KMS-11 (cell line): Measurements from ENCODE around the gene METTL21A.

Source experiments
- H2AFZ ChIP-seq: fragments of 200-600 bp; sonication (generic); 2 replicates; pipeline ENCODE4 v1.6.1; 2016; ENCODE audit warnings: antibody characterized with exemption, mixed run types, low read depth
- H3K27ac ChIP-seq: fragments of 200-600 bp; sonication (generic); 2 replicates; pipeline ENCODE4 v1.6.1; 2016; ENCODE audit warnings: mild to moderate bottlenecking, mixed run types
- H3K27me3 ChIP-seq: fragments of 200-600 bp; sonication (generic); 2 replicates; pipeline ENCODE4 v1.6.1; 2017; ENCODE audit warnings: mild to moderate bottlenecking, low read depth, mixed run types, moderate library complexity; ENCODE audit not compliant: insufficient read depth
- H3K36me3 ChIP-seq: fragments of 200-600 bp; sonication (generic); 2 replicates; pipeline ENCODE4 v1.6.1; 2017; ENCODE audit warnings: mild to moderate bottlenecking, mixed run types; ENCODE audit not compliant: insufficient read depth
- H3K4me1 ChIP-seq: fragments of 200-600 bp; sonication (generic); 2 replicates; pipeline ENCODE4 v1.6.1; 2016; ENCODE audit warnings: mild to moderate bottlenecking, low read depth, mixed run types; ENCODE audit not compliant: poor library complexity, severe bottlenecking
- H3K4me2 ChIP-seq: fragments of 200-600 bp; sonication (generic); 2 replicates; pipeline ENCODE4 v1.7.0; 2016; ENCODE audit warnings: mild to moderate bottlenecking, mixed run types
- H3K4me3 ChIP-seq: fragments of 200-600 bp; sonication (generic); IDR thresholded peaks from 2 replicates; pipeline ENCODE4 v1.6.1; 2017; ENCODE audit warnings: low read depth, low read length, mixed read lengths; ENCODE audit not compliant: insufficient read depth
- H3K79me2 ChIP-seq: fragments of 200-600 bp; sonication (generic); 2 replicates; pipeline ENCODE4 v1.6.1; 2016; ENCODE audit warnings: low read depth, mixed run types; ENCODE audit not compliant: insufficient read depth
- H3K9ac ChIP-seq: fragments of 200-600 bp; sonication (generic); 2 replicates; pipeline ENCODE4 v1.6.1; 2016; ENCODE audit warnings: mild to moderate bottlenecking, mixed run types
- H4K20me1 ChIP-seq: fragments of 200-600 bp; sonication (generic); 2 replicates; pipeline ENCODE4 v1.6.1; 2016; ENCODE audit warnings: mild to moderate bottlenecking, mixed run types; ENCODE audit not compliant: insufficient read depth
- CTCF ChIP-seq: fragments of 200-600 bp; sonication (generic); conservative IDR thresholded peaks from 2 replicates; pipeline ENCODE4 v1.6.1; 2017; ENCODE audit warnings: low read depth, mild to moderate bottlenecking, antibody characterized with exemption, low read length, moderate library complexity, mixed read lengths

Gene METTL21A

DNA sequence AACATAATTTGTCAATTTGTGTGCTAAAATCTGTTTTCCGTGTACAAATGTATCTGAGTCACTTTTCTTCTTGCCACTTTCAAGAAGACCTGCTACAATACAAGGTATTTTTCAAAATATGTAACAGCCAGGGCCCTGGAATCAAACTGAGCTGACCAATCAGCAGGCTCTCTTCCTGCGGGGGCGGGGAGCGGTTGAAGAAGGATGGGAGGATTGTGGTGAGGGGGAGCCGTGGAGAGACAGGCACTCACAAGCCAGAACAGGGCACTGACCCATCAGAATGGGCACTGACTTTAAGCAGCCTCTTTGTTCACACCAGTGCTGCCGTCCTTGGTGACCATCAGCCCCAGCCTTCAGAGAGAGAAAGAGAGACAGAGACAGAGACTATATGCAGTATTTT, 45.7 kb upstream of the METTL21A start:
- Histone ChIP-seq H3K27ac (no peak overlapping the region), H2AFZ (no peak overlapping the region), H3K36me3 (no peaks in the 10 kb centered on the region), H4K20me1 (no peaks in the 10 kb centered on the region), H3K27me3 (no peaks in the 10 kb centered on the region), H3K4me1 (no peaks in the 10 kb centered on the region), H3K9ac (no peak overlapping the region), H3K4me2 (no peak overlapping the region), H3K4me3 (no peak overlapping the region), H3K79me2 (no peaks in the 10 kb centered on the region)
- no peak for TF ChIP-seq CTCF

DNA sequence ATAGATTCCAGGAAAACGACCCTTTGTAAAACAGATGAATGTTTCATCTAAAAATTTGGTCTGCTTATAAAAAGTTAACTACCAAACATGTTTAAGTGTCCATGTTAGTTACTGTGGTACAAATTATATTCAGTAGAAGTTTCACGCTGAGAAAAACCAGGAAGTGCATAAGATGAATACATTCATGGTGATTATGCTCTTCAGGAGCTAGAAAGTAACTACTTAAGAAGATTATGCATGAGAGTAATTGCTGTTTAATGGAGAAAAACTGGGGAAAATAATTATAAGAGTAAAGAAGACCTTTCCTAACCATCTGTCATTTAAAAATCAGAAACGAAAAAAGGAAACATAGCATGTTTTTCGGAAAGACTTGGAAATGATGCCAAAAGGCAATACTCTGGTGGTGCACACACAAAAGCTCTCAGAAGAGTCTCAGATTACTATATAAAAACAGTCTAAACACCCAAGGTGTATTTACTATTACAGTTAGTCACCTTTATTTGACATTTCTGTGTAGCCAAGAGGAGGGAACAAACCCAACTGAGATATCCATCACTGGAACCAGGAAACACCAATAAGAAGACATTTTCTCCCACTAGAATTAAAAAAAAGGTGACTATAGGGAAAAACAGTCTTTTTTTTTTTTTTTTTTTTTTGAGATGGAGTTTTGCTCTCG, 38.8 kb upstream of the METTL21A start:
- no peaks in the 10 kb centered on the region for H3K36me3 ChIP-seq
- no peak overlapping the region for H3K27ac ChIP-seq
- no peak overlapping the region for H3K9ac ChIP-seq
- H3K79me2 ChIP-seq, result no peaks in the 10 kb centered on the region
- no peak overlapping the region for H2AFZ ChIP-seq
- no peak overlapping the region for H3K4me3 ChIP-seq
- H3K27me3 ChIP-seq, result no peaks in the 10 kb centered on the region
- TF ChIP-seq CTCF, result no peak
- H4K20me1 ChIP-seq, result no peaks in the 10 kb centered on the region
- H3K4me1 ChIP-seq, result peaks cover 5% of the 10 kb centered on the region
- H3K4me2 ChIP-seq, result no peak overlapping the region

GRCh38 chr2:207662203-207662602, 37.0 kb upstream of the METTL21A start:
- no peak overlapping the region for H3K27ac ChIP-seq
- no peaks in the 10 kb centered on the region for H4K20me1 ChIP-seq
- H3K27me3 ChIP-seq, result no peaks in the 10 kb centered on the region
- peaks cover 5% of the 10 kb centered on the region for H3K4me1 ChIP-seq
- H2AFZ ChIP-seq, result no peak overlapping the region
- TF ChIP-seq CTCF, result no peak
- no peak overlapping the region for H3K9ac ChIP-seq
- no peaks in the 10 kb centered on the region for H3K36me3 ChIP-seq
- H3K4me2 ChIP-seq, result no peak overlapping the region
- H3K4me3 ChIP-seq, result no peak overlapping the region
- H3K79me2 ChIP-seq, result no peaks in the 10 kb centered on the region

GRCh38 chr2:207660994-207661393, 35.8 kb upstream of the METTL21A start:
- Histone ChIP-seq H3K79me2 (no peaks in the 10 kb centered on the region), H3K9ac (no peak overlapping the region), H3K27ac (no peak overlapping the region), H3K4me2 (no peak overlapping the region), H3K4me3 (no peak overlapping the region), H2AFZ (no peak overlapping the region), H3K36me3 (no peaks in the 10 kb centered on the region), H4K20me1 (no peaks in the 10 kb centered on the region), H3K27me3 (no peaks in the 10 kb centered on the region), H3K4me1 (peaks cover 5% of the 10 kb centered on the region)
- no peak for TF ChIP-seq CTCF
